H9 (cell line): Measurements from ENCODE around the gene BIRC3. TPM values are rescaled to one million over a fixed set of nuclear protein-coding genes. Genes with fewer than 3 reads are reported as not detected.

ENCODE experiments used
- DNase-seq: peaks from one replicate; pipeline ENCODE4 v3.0.0-alpha.2; 2017
- H2AFZ ChIP-seq: one replicate; pipeline ENCODE4 v1.6.1; 2013; ENCODE audit warnings: mild to moderate bottlenecking, low read length, control low read depth, moderate library complexity
- H2AK5ac ChIP-seq: 2 replicates; pipeline ENCODE4 v1.6.1; 2013; ENCODE audit warnings: low read length, control low read depth, mixed read lengths; ENCODE audit not compliant: insufficient read length
- H2BK120ac ChIP-seq: one replicate; pipeline ENCODE4 v1.6.1; 2013; ENCODE audit warnings: low read depth, mild to moderate bottlenecking, low read length, control low read depth, inconsistent platforms; ENCODE audit not compliant: poor library complexity, severe bottlenecking
- H2BK12ac ChIP-seq: 2 replicates; pipeline ENCODE4 v1.6.1; 2013; ENCODE audit warnings: low read length, control low read depth, mixed read lengths, low read depth; ENCODE audit not compliant: insufficient read length
- H2BK15ac ChIP-seq: 2 replicates; pipeline ENCODE4 v1.6.1; 2013; ENCODE audit warnings: low read depth, low read length, control low read depth
- H2BK20ac ChIP-seq: one replicate; pipeline ENCODE4 v1.6.1; 2013; ENCODE audit warnings: low read depth, mild to moderate bottlenecking, low read length, control low read depth, inconsistent platforms; ENCODE audit not compliant: poor library complexity, severe bottlenecking
- H2BK5ac ChIP-seq: 2 replicates; pipeline ENCODE4 v1.6.1; 2013; ENCODE audit warnings: low read length, control low read depth, mixed read lengths; ENCODE audit not compliant: insufficient read length
- H3K14ac ChIP-seq: 2 replicates; pipeline ENCODE4 v1.6.1; 2013; ENCODE audit warnings: low read length, control low read depth; ENCODE audit not compliant: insufficient read depth
- H3K18ac ChIP-seq: 2 replicates; pipeline ENCODE4 v1.6.1; 2013; ENCODE audit warnings: low read depth, mild to moderate bottlenecking, mixed read lengths, low read length, control low read depth; ENCODE audit not compliant: insufficient read length
- H3K23ac ChIP-seq: 2 replicates; pipeline ENCODE4 v1.6.1; 2013; ENCODE audit warnings: low read length, control low read depth, mixed read lengths, low read depth; ENCODE audit not compliant: insufficient read length
- H3K23me2 ChIP-seq: 2 replicates; pipeline ENCODE4 v1.6.1; 2013; ENCODE audit warnings: low read depth, mild to moderate bottlenecking, mixed read lengths, low read length, control low read depth; ENCODE audit not compliant: insufficient read length, poor library complexity, severe bottlenecking
- H3K27ac ChIP-seq: 2 replicates; pipeline ENCODE4 v1.5.1; 2013; ENCODE audit warnings: low read length, control low read depth, mixed read lengths, low read depth; ENCODE audit not compliant: insufficient read length
- H3K27me3 ChIP-seq: 2 replicates; pipeline ENCODE4 v1.6.1; 2013; ENCODE audit warnings: low read length, control low read depth, inconsistent platforms; ENCODE audit not compliant: insufficient read depth
- H3K4ac ChIP-seq: 2 replicates; pipeline ENCODE4 v1.6.1; 2013; ENCODE audit warnings: low read depth, mild to moderate bottlenecking, control low read depth, inconsistent platforms, low read length, moderate library complexity
- H3K4me1 ChIP-seq: 2 replicates; pipeline ENCODE4 v1.6.1; 2013; ENCODE audit warnings: low read length, control low read depth, inconsistent platforms; ENCODE audit not compliant: insufficient read depth
- H3K4me2 ChIP-seq: 2 replicates; pipeline ENCODE4 v1.6.1; 2013; ENCODE audit warnings: low read length, control low read depth, mixed read lengths; ENCODE audit not compliant: insufficient read length, insufficient read depth
- H3K56ac ChIP-seq: 2 replicates; pipeline ENCODE4 v1.6.1; 2013; ENCODE audit warnings: low read depth, mild to moderate bottlenecking, mixed read lengths, low read length, control low read depth; ENCODE audit not compliant: insufficient read length
- H3K79me1 ChIP-seq: 2 replicates; pipeline ENCODE4 v1.6.1; 2013; ENCODE audit warnings: low read depth, mild to moderate bottlenecking, moderate library complexity, low read length, control low read depth, inconsistent platforms; ENCODE audit not compliant: insufficient read depth, poor library complexity, severe bottlenecking
- H3K79me2 ChIP-seq: 2 replicates; pipeline ENCODE4 v1.6.1; 2013; ENCODE audit warnings: low read length, control low read depth, inconsistent platforms; ENCODE audit not compliant: insufficient read depth
- H3K9ac ChIP-seq: 2 replicates; pipeline ENCODE4 v1.6.1; 2013; ENCODE audit warnings: low read length, control low read depth, mixed read lengths; ENCODE audit not compliant: insufficient read length; ENCODE audit errors: extremely low read depth
- H3K9me3 ChIP-seq: one replicate; pipeline ENCODE4 v1.6.1; 2013; ENCODE audit warnings: low read depth, low read length, inconsistent platforms; ENCODE audit not compliant: control insufficient read depth
- H3T11ph ChIP-seq: one replicate; pipeline ENCODE4 v1.6.1; 2013; ENCODE audit warnings: mild to moderate bottlenecking, low read length, control low read depth, inconsistent platforms
- H4K20me1 ChIP-seq: one replicate; pipeline ENCODE4 v1.6.1; 2013; ENCODE audit not compliant: control insufficient read depth, insufficient read length, insufficient read depth
- H4K5ac ChIP-seq: 2 replicates; pipeline ENCODE4 v1.6.1; 2013; ENCODE audit warnings: low read depth, mild to moderate bottlenecking, mixed read lengths, low read length, control low read depth; ENCODE audit not compliant: insufficient read length
- H4K8ac ChIP-seq: replicated peaks from 2 replicates; pipeline ENCODE4 v1.6.1; 2013; ENCODE audit warnings: low read length, control low read depth, mixed read lengths, low read depth; ENCODE audit not compliant: insufficient read length
- H4K91ac ChIP-seq: 2 replicates; pipeline ENCODE4 v1.6.1; 2013; ENCODE audit warnings: low read depth, mild to moderate bottlenecking, moderate library complexity, mixed read lengths, low read length, control low read depth; ENCODE audit not compliant: insufficient read length
- H3K27ac Mint-ChIP-seq, 3 experiments: 2 replicates in 2 of 3; 3 replicates in 1 of 3; pipeline ENCODE4 v1.8.0; 2020 to 2021; ENCODE audit warnings: mixed read lengths in 3 of 3, mild to moderate bottlenecking in 1 of 3, moderate library complexity in 1 of 3
- H3K27me3 Mint-ChIP-seq: 2 replicates; pipeline ENCODE4 v1.8.0; 2021; ENCODE audit warnings: low read depth, mild to moderate bottlenecking, moderate library complexity, mixed read lengths
- H3K36me3 Mint-ChIP-seq, 3 experiments: 2 replicates in 2 of 3; 3 replicates in 1 of 3; pipeline ENCODE4 v1.8.0; 2020 to 2021; ENCODE audit warnings: low read depth in 3 of 3, mixed read lengths in 3 of 3; ENCODE audit not compliant: insufficient read depth in 1 of 3
- H3K4me1 Mint-ChIP-seq, 2 experiments: 2 replicates each; pipeline ENCODE4 v1.8.0; 2020; ENCODE audit warnings: mixed read lengths in 2 of 2
- H3K4me3 Mint-ChIP-seq, 2 experiments: 2 replicates in 1 of 2; 3 replicates in 1 of 2; pipeline ENCODE4 v1.8.0; 2020 to 2021; ENCODE audit warnings: mild to moderate bottlenecking in 2 of 2, mixed read lengths in 2 of 2, moderate library complexity in 1 of 2
- H3K9me3 Mint-ChIP-seq, 2 experiments: 2 replicates in 1 of 2; 3 replicates in 1 of 2; pipeline ENCODE4 v1.8.0; 2020; ENCODE audit warnings: mild to moderate bottlenecking in 2 of 2, mixed read lengths in 2 of 2, moderate library complexity in 1 of 2
- CTCF ChIP-seq: fragments of 200-600 bp; sonication (generic); conservative IDR thresholded peaks from 3 replicates; pipeline ENCODE4 v1.8.0; 2021; ENCODE audit warnings: antibody characterized with exemption, mild to moderate bottlenecking
- WGBS: extraction: QIAGEN DNeasy Blood & Tissue Kit; methylation state at CpG from one replicate; pipeline ENCODE4 v1.1.7; 2013; ENCODE audit warnings: missing lambda C conversion rate, low lambda C conversion rate, mixed read lengths; ENCODE audit not compliant: insufficient read length; ENCODE audit errors: extremely low coverage; 5-methylcytosine and 5-hydroxymethylcytosine counted together
- total RNA-seq: library from RNA; stranded (reverse); gene quantifications from 2 replicates; pipeline ENCODE4 v1.2.1, GENCODE V29; 2021

Gene BIRC3
- total RNA-seq, 1 experiment from 2014 or later, result 0.04 TPM

- no peak overlapping the region for H3K9ac ChIP-seq
- H3K27ac ChIP-seq, result no peak overlapping the region
- H3K36me3 Mint-ChIP-seq, result no peaks in the 10 kb centered on the region
- H2BK120ac ChIP-seq, result no peak overlapping the region
- H4K5ac ChIP-seq, result no peak overlapping the region
- H3K27ac Mint-ChIP-seq, result no peak overlapping the region
- H3K27me3 Mint-ChIP-seq, result no peaks in the 10 kb centered on the region
- no peak overlapping the region; a peak in 1 of 5 replicates for H3K4me3 Mint-ChIP-seq
- H4K20me1 ChIP-seq, result no peaks in the 10 kb centered on the region
- WGBS, result no CpG with 5 or more reads among the region's 13 CpGs
- no peak overlapping the region for H4K8ac ChIP-seq
- H2BK12ac ChIP-seq, result no peak overlapping the region
- H3K56ac ChIP-seq, result no peak overlapping the region
- H2BK20ac ChIP-seq, result peak overlapping the region; percentile 98
- no peak overlapping the region for H3K4me2 ChIP-seq
- no peaks in the 10 kb centered on the region for H3K79me2 ChIP-seq
- H4K91ac ChIP-seq, result no peak overlapping the region
- no peak overlapping the region for H2AK5ac ChIP-seq
- H3K4me1 Mint-ChIP-seq, result peaks cover 13% of the 10 kb centered on the region in 2 experiments
- H3K4ac ChIP-seq, result no peak overlapping the region
- no peaks in the 10 kb centered on the region; the same call in 1 of the 2 replicates for H3K4me1 ChIP-seq
- H3K9me3 ChIP-seq, result no peaks in the 10 kb centered on the region
- H2BK5ac ChIP-seq, result no peak overlapping the region
- H2BK15ac ChIP-seq, result no peak overlapping the region
- no peak overlapping the region for H3K23ac ChIP-seq
- no peaks in the 10 kb centered on the region for H3K23me2 ChIP-seq
- H3K79me1 ChIP-seq, result no peaks in the 10 kb centered on the region
- H3K9me3 Mint-ChIP-seq, result no peaks in the 10 kb centered on the region
- H3K18ac ChIP-seq, result no peak overlapping the region
- H2AFZ ChIP-seq, result peak overlapping the region; percentile 76
- H3T11ph ChIP-seq, result no peak overlapping the region
- DNase-seq, result peak; percentile 46
- peak; percentile 80 for TF ChIP-seq CTCF
- no peak overlapping the region for H3K14ac ChIP-seq
- no peaks in the 10 kb centered on the region for H3K27me3 ChIP-seq
Observed at GRCh38 chr11:102287964-102288724, 29.1 kb upstream of the BIRC3 start.
